ENCODE data around the gene STEAP4.
"Not testable (repeated sequence)": the region's sequence is repeated elsewhere in the genome, so short reads cannot be mapped to it uniquely, and the experiment has no call there.

The STEAP4 gene

DNA sequence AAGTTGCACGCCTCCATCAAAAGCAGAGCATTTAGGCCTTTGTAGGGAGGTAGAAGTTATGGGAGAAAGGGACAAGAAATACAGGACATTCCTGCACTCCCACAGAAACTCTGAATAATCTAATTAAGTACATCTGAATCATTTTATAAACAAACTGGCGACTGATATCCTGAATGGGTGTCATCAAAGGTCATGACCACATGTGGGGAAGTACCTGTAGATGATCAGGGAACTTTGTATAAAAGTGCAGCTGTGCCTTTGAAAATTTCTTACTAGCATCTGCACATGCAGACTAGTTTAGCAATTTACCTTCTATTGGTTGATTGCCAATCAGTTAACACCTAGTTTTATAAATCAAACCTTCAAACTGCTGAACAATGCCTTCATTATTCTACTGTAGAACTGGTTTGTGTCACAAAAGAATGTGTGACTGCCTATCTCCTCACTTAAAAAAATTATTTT lies 17.1 kb downstream of the STEAP4 start:
- no peak for DNase-seq (ENCODE audit: low read depth)
- no peak overlapping the region for H3K4me3 ChIP-seq (ENCODE audit: control insufficient read depth, low read depth, low read length)
- TF ChIP-seq, protein P1, sequence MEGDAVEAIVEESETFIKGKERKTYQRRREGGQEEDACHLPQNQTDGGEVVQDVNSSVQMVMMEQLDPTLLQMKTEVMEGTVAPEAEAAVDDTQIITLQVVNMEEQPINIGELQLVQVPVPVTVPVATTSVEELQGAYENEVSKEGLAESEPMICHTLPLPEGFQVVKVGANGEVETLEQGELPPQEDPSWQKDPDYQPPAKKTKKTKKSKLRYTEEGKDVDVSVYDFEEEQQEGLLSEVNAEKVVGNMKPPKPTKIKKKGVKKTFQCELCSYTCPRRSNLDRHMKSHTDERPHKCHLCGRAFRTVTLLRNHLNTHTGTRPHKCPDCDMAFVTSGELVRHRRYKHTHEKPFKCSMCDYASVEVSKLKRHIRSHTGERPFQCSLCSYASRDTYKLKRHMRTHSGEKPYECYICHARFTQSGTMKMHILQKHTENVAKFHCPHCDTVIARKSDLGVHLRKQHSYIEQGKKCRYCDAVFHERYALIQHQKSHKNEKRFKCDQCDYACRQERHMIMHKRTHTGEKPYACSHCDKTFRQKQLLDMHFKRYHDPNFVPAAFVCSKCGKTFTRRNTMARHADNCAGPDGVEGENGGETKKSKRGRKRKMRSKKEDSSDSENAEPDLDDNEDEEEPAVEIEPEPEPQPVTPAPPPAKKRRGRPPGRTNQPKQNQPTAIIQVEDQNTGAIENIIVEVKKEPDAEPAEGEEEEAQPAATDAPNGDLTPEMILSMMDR (IDR thresholded peaks at IDR 0.05; ENCODE audit: control insufficient read depth, insufficient read depth, low read depth, low read length, missing control alignments): no peak

DNA sequence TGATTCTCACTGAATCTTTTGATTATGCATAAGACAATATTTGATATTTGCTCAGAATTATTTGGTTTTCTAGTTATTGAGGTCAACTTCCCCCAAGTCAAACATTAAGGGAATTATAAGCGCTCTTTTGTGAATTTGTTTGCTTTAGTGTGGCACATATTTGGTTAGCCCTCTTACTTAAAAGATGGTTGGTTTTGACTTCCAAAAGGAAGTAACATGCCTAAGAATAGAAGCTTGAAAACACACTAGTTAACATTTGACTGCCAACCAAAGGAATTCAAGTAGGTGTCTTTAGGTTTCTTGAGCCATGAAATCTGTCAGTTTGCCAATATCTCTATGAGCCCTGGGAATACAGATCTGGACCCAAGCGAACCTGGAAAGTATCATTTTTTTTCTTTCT lies 24.9 kb downstream of the STEAP4 start:
- TF ChIP-seq, protein P1 (IDR thresholded peaks at IDR 0.05; ENCODE audit: control insufficient read depth, insufficient read depth, low read depth, low read length, missing control alignments): no peak
- H3K4me3 ChIP-seq (ENCODE audit: control insufficient read depth, low read depth, low read length): no peak overlapping the region
- no peak for DNase-seq (ENCODE audit: low read depth)

DNA sequence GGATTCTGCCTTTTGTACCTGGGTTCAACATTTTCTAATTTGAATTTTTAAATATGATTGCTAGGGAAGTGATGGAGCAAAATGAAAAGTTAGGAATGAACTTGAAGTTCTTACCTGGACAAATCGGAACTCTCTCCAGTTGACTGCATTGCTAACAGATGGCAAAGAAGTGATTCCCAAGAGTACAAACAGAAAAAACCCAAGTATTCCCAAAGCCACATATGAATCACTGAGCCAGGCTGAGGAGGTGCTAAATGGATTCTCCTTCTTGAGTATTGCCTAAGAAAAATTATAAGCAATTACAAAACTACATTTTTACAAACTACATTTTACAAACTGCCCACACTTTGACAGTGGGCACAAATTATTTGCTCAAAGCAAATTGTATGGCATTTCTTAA lies 25.9 kb downstream of the STEAP4 start:
- TF ChIP-seq, protein P1 (IDR thresholded peaks at IDR 0.05; ENCODE audit: control insufficient read depth, insufficient read depth, low read depth, low read length, missing control alignments): no peak
- no peak overlapping the region for H3K4me3 ChIP-seq (ENCODE audit: control insufficient read depth, low read depth, low read length)
- DNase-seq (ENCODE audit: low read depth): no peak

DNA sequence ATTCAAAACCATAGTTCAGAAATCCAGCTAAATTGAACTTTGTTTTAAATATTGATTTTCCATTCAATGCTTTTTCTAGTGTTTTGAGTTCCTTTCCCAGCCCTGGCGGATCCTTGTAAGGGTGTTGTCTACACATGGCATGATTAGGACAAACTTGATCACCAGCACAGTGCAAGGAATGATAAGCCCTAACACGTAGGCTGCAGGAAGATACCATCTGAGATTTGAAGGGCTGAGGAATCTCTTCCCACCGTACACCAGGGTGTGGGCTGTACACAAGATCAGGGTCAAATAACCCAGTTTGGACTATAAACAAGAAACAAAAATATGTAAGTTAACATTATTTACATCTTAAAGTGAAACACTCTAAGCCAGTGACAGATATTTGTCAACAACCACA lies 27.4 kb downstream of the STEAP4 start:
- no peak for DNase-seq (ENCODE audit: low read depth)
- H3K4me3 ChIP-seq (ENCODE audit: control insufficient read depth, low read depth, low read length): no peak overlapping the region
- TF ChIP-seq, protein P1 (IDR thresholded peaks at IDR 0.05; ENCODE audit: control insufficient read depth, insufficient read depth, low read depth, low read length, missing control alignments): no peak

DNA sequence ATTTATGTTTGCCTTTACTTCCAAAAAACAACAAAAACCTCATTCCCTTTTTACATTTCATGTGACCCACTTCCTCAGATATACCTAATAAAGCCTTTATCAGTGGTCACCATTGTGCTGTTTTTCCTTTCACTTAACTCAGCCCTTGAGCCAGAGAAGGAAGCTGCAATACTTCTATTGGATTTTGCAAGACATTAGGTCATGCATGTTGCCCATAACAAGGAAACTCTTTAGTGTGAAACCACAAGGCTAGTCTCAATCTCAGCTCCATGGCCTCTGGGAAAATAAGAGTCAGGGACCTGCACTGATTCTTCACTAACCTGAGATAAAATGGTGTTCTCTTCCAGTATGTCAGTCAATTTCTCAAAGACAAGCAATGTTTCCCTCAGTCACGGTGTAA lies 27.8 kb downstream of the STEAP4 start:
- TF ChIP-seq, protein P1 (IDR thresholded peaks at IDR 0.05; ENCODE audit: control insufficient read depth, insufficient read depth, low read depth, low read length, missing control alignments): no peak
- no peak overlapping the region for H3K4me3 ChIP-seq (ENCODE audit: control insufficient read depth, low read depth, low read length)
- DNase-seq (ENCODE audit: low read depth): no peak

DNA sequence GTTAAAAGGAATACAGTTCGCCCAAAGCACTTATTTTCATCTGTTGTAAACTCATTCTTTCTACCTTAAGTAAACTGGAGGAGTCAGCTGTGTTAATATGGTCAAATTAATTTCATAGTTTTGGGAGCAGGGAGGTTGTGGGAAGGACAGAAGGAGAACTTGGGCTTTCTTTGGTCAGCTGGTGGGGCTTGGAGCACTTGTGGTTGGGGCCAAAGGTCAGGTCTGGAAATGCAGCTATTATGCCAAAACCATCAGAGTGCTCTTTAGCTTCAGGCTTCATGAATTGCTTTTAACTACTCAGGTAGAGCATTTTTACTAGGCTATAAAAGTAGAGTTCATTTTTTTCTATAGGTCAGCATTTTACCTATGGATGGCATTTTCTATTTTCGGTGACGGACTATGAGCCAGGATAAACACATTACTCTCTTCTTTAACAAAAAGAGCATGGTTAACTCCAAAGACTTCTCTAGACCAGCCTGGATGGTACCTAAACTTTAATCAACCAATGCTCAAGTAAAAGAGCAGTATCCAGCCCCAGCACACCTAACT lies 30.0 kb downstream of the STEAP4 start:
- no peak overlapping the region for H3K4me3 ChIP-seq (ENCODE audit: control insufficient read depth, low read depth, low read length)
- TF ChIP-seq, protein P1 (IDR thresholded peaks at IDR 0.05; ENCODE audit: control insufficient read depth, insufficient read depth, low read depth, low read length, missing control alignments): no peak
- no peak for DNase-seq (ENCODE audit: low read depth)

DNA sequence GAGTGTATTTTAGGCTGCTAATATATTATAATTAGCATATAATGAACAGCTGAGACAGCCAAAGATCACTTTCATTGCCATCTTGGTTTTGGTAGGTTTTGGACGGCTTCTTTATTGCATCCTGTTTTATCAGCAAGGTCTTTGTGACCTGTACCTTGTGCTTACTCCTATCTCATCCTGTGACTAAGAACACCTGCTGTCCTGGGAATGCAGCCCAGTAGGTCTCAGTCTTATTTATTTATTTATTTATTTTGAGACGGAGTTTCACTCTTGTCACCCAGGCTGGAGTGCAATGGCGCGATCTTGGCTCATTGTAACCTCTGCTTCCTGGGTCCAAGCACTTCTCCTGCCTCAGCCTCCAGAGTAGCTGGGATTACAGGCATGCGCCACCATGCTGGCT lies 31.8 kb downstream of the STEAP4 start:
- not testable (repeated sequence) for H3K4me3 ChIP-seq (ENCODE audit: control insufficient read depth, low read depth, low read length); DNase-seq (ENCODE audit: low read depth)

All from AG09309 (cell line).